Fibroblast of lung (primary cell): ENCODE data around the gene SPTB. TPM values are rescaled to one million over a fixed set of nuclear protein-coding genes. Genes with fewer than 3 reads are reported as not detected.

Experiments used
- DNase-seq, 2 donors: peaks; one replicate each; pipeline versions ENCODE4 v3.0.0 to v3.0.0-alpha.2; 2010; ENCODE audit warnings: low read depth in 2 of 2
- H2AFZ ChIP-seq: 2 replicates; pipeline ENCODE4 v1.5.1; 2012; ENCODE audit warnings: low read length, control low read depth, inconsistent platforms
- H3K27ac ChIP-seq: 2 replicates; pipeline ENCODE4 v1.5.1; 2011; ENCODE audit warnings: low read length, control low read depth; ENCODE audit not compliant: insufficient read depth
- H3K27me3 ChIP-seq: 2 replicates; pipeline ENCODE4 v1.5.1; 2011; ENCODE audit warnings: mild to moderate bottlenecking, low read length; ENCODE audit not compliant: control insufficient read depth, insufficient read depth
- H3K36me3 ChIP-seq: 2 replicates; pipeline ENCODE4 v1.5.1; 2011; ENCODE audit warnings: low read length; ENCODE audit not compliant: control insufficient read depth, insufficient read depth
- H3K4me1 ChIP-seq: 2 replicates; pipeline ENCODE4 v1.5.1; 2011; ENCODE audit warnings: low read length; ENCODE audit not compliant: control insufficient read depth, insufficient read depth; ENCODE audit errors: extremely low read depth
- H3K4me2 ChIP-seq: 2 replicates; pipeline ENCODE4 v1.5.1; 2011; ENCODE audit warnings: low read length, control low read depth; ENCODE audit not compliant: insufficient read depth; ENCODE audit errors: extremely low read depth
- H3K4me3 ChIP-seq, 4 experiments: fragments of 200-600 bp in 1 of 4; sonication (generic) in 1 of 4; replicated peaks in 1 of 4; 2 replicates each; pipeline ENCODE4 v1.5.1; 2011 to 2016; ENCODE audit warnings: low read length in 4 of 4, low read depth in 3 of 4, mild to moderate bottlenecking in 3 of 4, control low read depth in 2 of 4, inconsistent platforms in 1 of 4, mixed read lengths in 1 of 4; ENCODE audit not compliant: insufficient read depth in 1 of 4; ENCODE audit errors: control extremely low read depth in 1 of 4
- H3K79me2 ChIP-seq: 2 replicates; pipeline ENCODE4 v1.5.1; 2012; ENCODE audit warnings: mild to moderate bottlenecking, low read length, inconsistent platforms; ENCODE audit not compliant: control insufficient read depth, insufficient read depth
- H3K9ac ChIP-seq: 2 replicates; pipeline ENCODE4 v1.5.1; 2011; ENCODE audit warnings: mild to moderate bottlenecking, low read length, control low read depth; ENCODE audit not compliant: insufficient read depth
- H3K9me3 ChIP-seq: 2 replicates; pipeline ENCODE4 v1.5.1; 2012; ENCODE audit warnings: low read depth, low read length; ENCODE audit not compliant: control insufficient read depth, insufficient read depth
- H4K20me1 ChIP-seq: 2 replicates; pipeline ENCODE4 v1.5.1; 2011; ENCODE audit warnings: low read length; ENCODE audit not compliant: control insufficient read depth, insufficient read depth; ENCODE audit errors: extremely low read depth
- CTCF ChIP-seq, 2 donors: IDR thresholded peaks in 1 of 2; conservative IDR thresholded peaks in 1 of 2; 1 replicate in 1 of 2; 2 replicates in 1 of 2; pipeline ENCODE4 v1.5.1; 2011 to 2012; ENCODE audit warnings: low read length in 2 of 2, control low read depth in 1 of 2, inconsistent platforms in 1 of 2, low read depth in 1 of 2, mild to moderate bottlenecking in 1 of 2
- EZH2 ChIP-seq: IDR thresholded peaks from 2 replicates; pipeline ENCODE4 v1.5.1; 2012; ENCODE audit warnings: low read length, control low read depth, mild to moderate bottlenecking; ENCODE audit errors: missing control alignments
- polyA plus RNA-seq, 2 donors: library from polyadenylated mRNA; depleted of rRNA in 1 of 2; stranded (reverse) in 1 of 2; unstranded in 1 of 2; fragments of >200 nt; gene quantifications; 2 replicates each; pipeline ENCODE4 v1.2.1, GENCODE V29; 2011 to 2012; ENCODE audit warnings: missing spikeins in 1 of 2
- total RNA-seq: library from RNA; depleted of rRNA; stranded (reverse); fragments of >200 nt; gene quantifications from 2 replicates; pipeline ENCODE4 v1.2.1, GENCODE V29; 2014

Gene SPTB
- total and polyA plus RNA-seq, 2 donors (not counting 1 experiment from before 2014, with no cell fraction given), result not detected

DNA sequence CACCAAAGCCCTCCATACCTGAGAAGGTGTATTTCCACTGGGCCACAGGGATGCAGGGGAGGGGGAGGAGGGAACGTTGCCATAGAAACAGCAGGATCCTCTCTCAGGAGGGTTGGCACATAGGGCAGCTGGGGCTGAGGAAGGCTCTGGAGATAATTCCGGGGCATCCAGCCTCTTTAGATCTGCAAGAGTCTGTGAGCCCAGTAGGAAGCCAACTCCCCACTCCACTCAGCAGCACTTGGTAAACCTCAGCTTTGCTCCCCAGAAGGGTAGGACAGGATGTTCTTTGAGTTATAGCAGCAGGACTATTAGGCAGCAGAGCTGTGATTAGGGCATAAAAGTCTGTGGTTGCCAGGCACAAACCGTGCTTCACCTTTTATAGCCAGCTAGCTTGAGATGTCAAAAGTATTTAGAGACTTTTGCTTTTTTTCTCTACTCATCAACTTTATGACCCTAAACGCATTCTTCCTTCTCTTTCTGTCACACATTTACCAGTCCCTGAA is 183.3 kb downstream of the SPTB start:
- Histone ChIP-seq H3K4me3 (no peak overlapping the region), H2AFZ (no peak overlapping the region), H4K20me1 (no peaks in the 10 kb centered on the region), H3K4me1 (no peaks in the 10 kb centered on the region), H3K9me3 (no peaks in the 10 kb centered on the region), H3K79me2 (no peaks in the 10 kb centered on the region), H3K27ac (no peak overlapping the region), H3K27me3 (peaks cover 27% of the 10 kb centered on the region), H3K9ac (no peak overlapping the region), H3K4me2 (no peak overlapping the region), H3K36me3 (no peaks in the 10 kb centered on the region)
- DNase-seq, result no peak
- TF ChIP-seq EZH2 (peak; percentile 37), CTCF (conservative IDR thresholded peaks at IDR 0.05 in 1 of 2, IDR thresholded peaks at IDR 0.05 in 1 of 2; ENCODE audit: low read depth in 1 of 2, low read length in 2 of 2) (no peak)

Other genes starting within 250 kb of the SPTB start
- gene PLEKHG3, start 175.5 kb downstream of the SPTB start, total RNA-seq, result 0.17 and 2.3 TPM in 2 replicates
- gene PLEKHG3, start 175.5 kb downstream of the SPTB start, polyA plus RNA-seq, result 2.5 and 3.0 TPM in 2 replicates
- 38.6 and 47.8 TPM in 2 replicates for gene CHURC1, start 34.5 kb upstream of the SPTB start, total RNA-seq
- gene CHURC1, start 34.5 kb upstream of the SPTB start, polyA plus RNA-seq, result 89.5 and 92.3 TPM in 2 replicates
- not detected in 2 replicates for gene GPX2, start 62.8 kb upstream of the SPTB start, total RNA-seq
- gene GPX2, start 62.8 kb upstream of the SPTB start, polyA plus RNA-seq, result not detected in 2 replicates
- 3.6 TPM in 2 replicates for gene RAB15, start 92.4 kb upstream of the SPTB start, total RNA-seq
- gene RAB15, start 92.4 kb upstream of the SPTB start, polyA plus RNA-seq, result 2.2 and 8.8 TPM in 2 replicates
- 6.9 and 8.8 TPM in 2 replicates for gene FNTB, start 107.0 kb upstream of the SPTB start, total RNA-seq
- gene FNTB, start 107.0 kb upstream of the SPTB start, polyA plus RNA-seq, result 13.2 and 13.9 TPM in 2 replicates
- gene MAX, start 222.6 kb upstream of the SPTB start, total RNA-seq, result 35.0 and 39.0 TPM in 2 replicates
- 85.8 and 92.8 TPM in 2 replicates for gene MAX, start 222.6 kb upstream of the SPTB start, polyA plus RNA-seq